ENCODE results near the gene SH3BP5. TPM values are rescaled to one million over a fixed set of nuclear protein-coding genes. Genes with fewer than 3 reads are reported as not detected.
"Not testable (repeated sequence)": the region's sequence is repeated elsewhere in the genome, so short reads cannot be mapped to it uniquely, and the experiment has no call there.

Gene SH3BP5
- total and polyA plus RNA-seq, 2 experiments from 2014 or later, result 37.8 to 39.2 TPM

DNA sequence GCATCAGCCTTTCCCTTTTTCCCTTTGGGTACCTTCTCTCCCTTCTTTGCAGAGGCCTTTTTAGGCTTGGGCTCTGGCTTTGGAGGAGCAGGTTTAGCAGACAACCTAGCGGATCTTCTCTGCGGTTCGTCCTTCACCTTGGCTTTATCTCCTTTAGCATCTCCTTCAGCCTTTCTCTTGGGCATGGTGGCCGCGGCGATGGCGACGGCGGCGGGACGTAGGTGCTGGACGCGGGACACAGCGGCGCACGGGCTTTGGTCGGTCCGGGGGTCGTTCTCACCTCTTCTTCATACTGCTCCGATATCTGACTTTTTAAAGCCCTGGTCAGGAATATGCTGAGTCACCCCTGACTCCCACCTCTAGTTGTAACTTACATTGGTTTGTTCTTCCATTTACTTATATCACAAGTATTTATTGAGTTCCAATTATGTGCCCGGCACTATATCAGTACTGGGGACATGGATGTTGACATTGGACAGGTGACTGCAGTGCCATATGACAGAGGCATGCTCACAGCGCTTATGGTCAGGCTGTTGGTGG, 43.1 kb upstream of the SH3BP5 start:
- Histone ChIP-seq H3K4me3 (no peak overlapping the region), H3K9me2 (ENCODE audit: insufficient read depth) (no peaks in the 10 kb centered on the region), H2AFZ (no peak overlapping the region), H3K4me1 (ENCODE audit: insufficient read depth) (no peaks in the 10 kb centered on the region), H3K4me2 (ENCODE audit: unreplicated experiment) (no peak overlapping the region), H3K27me3 (replicated peaks; ENCODE audit: insufficient read depth) (no peaks in the 10 kb centered on the region), H3K36me3 (ENCODE audit: low read depth) (no peaks in the 10 kb centered on the region), H4K20me1 (ENCODE audit: insufficient read depth) (no peaks in the 10 kb centered on the region), H3K9ac (no peak overlapping the region), H3K27ac (no peak overlapping the region), H3F3A (ENCODE audit: insufficient read depth) (no peaks in the 10 kb centered on the region), H3K79me2 (ENCODE audit: insufficient read depth) (no peaks in the 10 kb centered on the region), H3K9me3 (ENCODE audit: low read depth) (no peaks in the 10 kb centered on the region)
- DNase-seq, result no peak
- 96 to 98% methylated on average over 20 to 22 of the region's 22 CpGs for WGBS, 2 experiments (ENCODE audit: low coverage in 1 of 2, low lambda C conversion rate in 2 of 2, missing lambda C conversion rate in 2 of 2)
- in situ Hi-C loops (cut with MboI), result no loop called here
- no peak for TF ChIP-seq EZH2phosphoT487 (IDR thresholded peaks at IDR 0.05; ENCODE audit: insufficient read depth, low read depth)
- TF ChIP-seq EZH2 (IDR thresholded peaks at IDR 0.05; ENCODE audit: insufficient read depth, poor library complexity, severe bottlenecking), result no peak

DNA sequence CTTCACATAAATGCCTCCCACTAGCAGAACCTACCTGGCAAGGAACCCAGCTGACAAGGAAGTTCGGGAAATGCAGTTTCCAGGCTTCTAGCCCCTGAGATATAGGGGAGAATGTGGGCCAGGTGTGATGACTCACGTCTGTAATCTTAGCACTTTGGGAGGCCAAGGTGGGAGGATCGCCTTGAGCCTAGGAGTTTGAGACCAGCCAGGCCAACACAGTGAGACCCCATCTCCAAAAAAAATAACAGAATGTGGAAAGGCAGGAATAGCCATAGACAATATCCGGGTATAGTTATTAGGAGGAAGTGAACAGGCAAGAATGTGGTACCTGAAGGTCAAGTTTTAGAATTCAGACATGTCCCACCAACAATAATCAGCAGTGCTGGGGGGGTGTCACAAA, 40.5 kb upstream of the SH3BP5 start:
- in situ Hi-C loops (cut with MboI), result no loop called here
- TF ChIP-seq EZH2phosphoT487 (IDR thresholded peaks at IDR 0.05; ENCODE audit: insufficient read depth, low read depth) (no peak), EZH2 (IDR thresholded peaks at IDR 0.05; ENCODE audit: insufficient read depth, poor library complexity, severe bottlenecking) (no peak)

DNA sequence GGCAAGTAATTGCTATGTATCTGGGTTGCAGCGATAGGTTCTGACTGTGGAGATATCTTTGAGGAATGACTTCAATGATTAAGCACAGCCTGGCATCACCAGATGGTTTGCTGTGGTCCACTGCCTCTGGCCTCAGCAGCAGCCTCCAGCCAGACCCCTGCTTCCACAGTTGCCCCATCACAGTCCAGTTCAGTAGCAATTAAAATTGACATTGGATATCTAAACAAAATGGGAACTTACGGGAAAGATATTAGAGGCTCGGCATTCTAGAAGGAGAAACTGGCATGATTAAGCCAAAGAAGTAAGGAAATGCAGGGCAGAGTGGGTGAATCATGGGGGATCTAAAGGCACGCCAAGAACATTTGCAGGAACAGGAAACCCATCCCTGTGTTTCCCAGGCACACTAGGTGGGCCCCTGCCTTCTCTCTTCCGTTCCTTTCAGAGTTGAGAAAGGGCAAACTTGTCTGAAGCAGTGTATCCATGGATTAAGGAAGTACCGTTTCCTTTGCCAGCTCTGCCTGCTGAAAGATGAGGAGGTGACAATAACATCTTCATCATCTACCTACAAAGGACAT, 36.3 kb upstream of the SH3BP5 start:
- TF ChIP-seq EZH2 (IDR thresholded peaks at IDR 0.05; ENCODE audit: insufficient read depth, poor library complexity, severe bottlenecking) (no peak), EZH2phosphoT487 (IDR thresholded peaks at IDR 0.05; ENCODE audit: insufficient read depth, low read depth) (no peak)
- Histone ChIP-seq H3K79me2 (ENCODE audit: insufficient read depth) (no peaks in the 10 kb centered on the region), H3F3A (ENCODE audit: insufficient read depth) (peaks cover 2% of the 10 kb centered on the region; the same call in 1 of the 2 replicates), H3K27me3 (replicated peaks; ENCODE audit: insufficient read depth) (no peaks in the 10 kb centered on the region), H3K9me3 (ENCODE audit: low read depth) (no peaks in the 10 kb centered on the region), H4K20me1 (ENCODE audit: insufficient read depth) (no peaks in the 10 kb centered on the region), H3K9me2 (ENCODE audit: insufficient read depth) (no peaks in the 10 kb centered on the region), H2AFZ (no peak overlapping the region), H3K27ac (no peak overlapping the region), H3K36me3 (ENCODE audit: low read depth) (no peaks in the 10 kb centered on the region), H3K4me1 (ENCODE audit: insufficient read depth) (peaks cover 8% of the 10 kb centered on the region; the same call in 1 of the 2 replicates), H3K9ac (no peak overlapping the region), H3K4me3 (no peak overlapping the region), H3K4me2 (ENCODE audit: unreplicated experiment) (no peak overlapping the region)
- in situ Hi-C loops (cut with MboI), result no loop called here
- DNase-seq, result no peak
- WGBS, 2 experiments (ENCODE audit: low coverage in 1 of 2, low lambda C conversion rate in 2 of 2, missing lambda C conversion rate in 2 of 2), result 91 to 92% methylated on average over 6 of the region's 6 CpGs

More for the DNA sequence above, 40.5 kb upstream of the SH3BP5 start:
- Histone ChIP-seq H3K9me2 (ENCODE audit: insufficient read depth) (no peaks in the 10 kb centered on the region), H3K79me2 (ENCODE audit: insufficient read depth) (no peaks in the 10 kb centered on the region), H3K9me3 (ENCODE audit: low read depth) (no peaks in the 10 kb centered on the region), H2AFZ (no peak overlapping the region), H3K4me2 (ENCODE audit: unreplicated experiment) (no peak overlapping the region), H3K4me1 (ENCODE audit: insufficient read depth) (no peaks in the 10 kb centered on the region), H4K20me1 (ENCODE audit: insufficient read depth) (no peaks in the 10 kb centered on the region), H3K9ac (no peak overlapping the region), H3K36me3 (ENCODE audit: low read depth) (no peaks in the 10 kb centered on the region), H3K27ac (no peak overlapping the region), H3K4me3 (no peak overlapping the region), H3K27me3 (replicated peaks; ENCODE audit: insufficient read depth) (no peaks in the 10 kb centered on the region), H3F3A (ENCODE audit: insufficient read depth) (no peaks in the 10 kb centered on the region)
- WGBS, 2 experiments (ENCODE audit: low coverage in 1 of 2, low lambda C conversion rate in 2 of 2, missing lambda C conversion rate in 2 of 2), result 76 to 82% methylated on average over 4 of the region's 4 CpGs
- no peak for DNase-seq

DNA sequence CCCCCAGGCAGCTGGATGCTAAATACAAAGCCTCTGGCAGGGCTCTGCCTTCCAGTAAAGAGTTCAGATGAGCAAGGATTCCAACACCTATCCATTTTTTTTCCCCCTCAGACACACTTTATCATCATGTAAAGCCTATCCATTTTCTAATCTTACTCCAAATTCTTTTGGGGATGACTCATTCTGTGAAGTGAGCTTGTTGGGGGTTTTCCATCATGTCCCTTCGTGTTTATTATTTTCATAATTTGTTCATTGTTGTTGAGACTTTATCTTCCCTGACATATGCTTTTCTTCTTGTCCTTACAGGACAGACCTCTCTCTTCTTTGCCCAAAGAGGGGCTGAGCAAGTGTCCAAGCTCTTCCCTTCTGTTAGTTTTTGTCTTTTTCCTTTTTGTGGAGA, 34.7 kb upstream of the SH3BP5 start:
- Histone ChIP-seq H3K4me3 (no peak overlapping the region), H3K4me2 (ENCODE audit: unreplicated experiment) (no peak overlapping the region), H2AFZ (no peak overlapping the region), H3K27me3 (replicated peaks; ENCODE audit: insufficient read depth) (no peaks in the 10 kb centered on the region), H3K9ac (no peak overlapping the region), H3F3A (ENCODE audit: insufficient read depth) (peaks cover 8% of the 10 kb centered on the region), H3K79me2 (ENCODE audit: insufficient read depth) (no peaks in the 10 kb centered on the region), H3K9me3 (ENCODE audit: low read depth) (no peaks in the 10 kb centered on the region), H3K36me3 (ENCODE audit: low read depth) (no peaks in the 10 kb centered on the region), H4K20me1 (ENCODE audit: insufficient read depth) (no peaks in the 10 kb centered on the region), H3K9me2 (ENCODE audit: insufficient read depth) (no peaks in the 10 kb centered on the region), H3K27ac (no peak overlapping the region), H3K4me1 (ENCODE audit: insufficient read depth) (peaks cover 18% of the 10 kb centered on the region)
- TF ChIP-seq EZH2phosphoT487 (IDR thresholded peaks at IDR 0.05; ENCODE audit: insufficient read depth, low read depth), result no peak
- TF ChIP-seq EZH2 (IDR thresholded peaks at IDR 0.05; ENCODE audit: insufficient read depth, poor library complexity, severe bottlenecking), result no peak
- peak; percentile 55 for DNase-seq
- in situ Hi-C loops (cut with MboI), result no loop called here
- WGBS, 2 experiments (ENCODE audit: low coverage in 1 of 2, low lambda C conversion rate in 2 of 2, missing lambda C conversion rate in 2 of 2), result 4 to 5% methylated on average over 1 of the region's 1 CpG

DNA sequence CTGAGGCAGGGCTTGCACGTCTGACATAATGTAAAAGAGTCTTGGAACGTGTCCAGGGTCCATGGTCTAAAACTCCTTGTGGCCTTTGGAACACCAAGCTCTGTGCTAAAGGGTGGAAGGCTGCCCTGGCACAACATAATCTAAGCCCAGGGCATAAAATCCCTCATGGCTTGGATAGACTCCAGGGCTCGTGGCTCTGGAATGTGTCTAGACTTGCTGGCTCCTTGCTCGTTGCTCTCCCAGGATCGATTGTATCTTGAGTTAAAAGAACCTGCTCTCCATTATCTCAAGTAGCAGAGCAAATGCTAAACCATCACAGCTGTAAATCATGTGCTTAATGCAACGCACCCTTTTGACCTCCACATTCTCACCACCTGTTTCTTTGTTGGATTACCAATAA, 31.7 kb upstream of the SH3BP5 start:
- H2AFZ ChIP-seq; H3K9me3 ChIP-seq (ENCODE audit: low read depth); H3K27ac ChIP-seq; in situ Hi-C loops (cut with MboI); H3K27me3 ChIP-seq (replicated peaks; ENCODE audit: insufficient read depth); H3K9ac ChIP-seq; H3K4me3 ChIP-seq; H3K79me2 ChIP-seq (ENCODE audit: insufficient read depth); H3K9me2 ChIP-seq (ENCODE audit: insufficient read depth); H3K4me2 ChIP-seq (ENCODE audit: unreplicated experiment); H3K36me3 ChIP-seq (ENCODE audit: low read depth); H4K20me1 ChIP-seq (ENCODE audit: insufficient read depth): not testable (repeated sequence)
- DNase-seq, result peak; percentile 49
- peaks cover 37% of the 10 kb centered on the region for H3K4me1 ChIP-seq (ENCODE audit: insufficient read depth)
- WGBS, 2 experiments (ENCODE audit: low coverage in 1 of 2, low lambda C conversion rate in 2 of 2, missing lambda C conversion rate in 2 of 2), result 21 to 26% methylated on average over 6 of the region's 6 CpGs
- H3F3A ChIP-seq (ENCODE audit: insufficient read depth), result peaks cover 27% of the 10 kb centered on the region
